Endothelial cell of umbilical vein (primary cell): ENCODE data around the gene ANKRD63. TPM values are rescaled to one million over a fixed set of nuclear protein-coding genes. Genes with fewer than 3 reads are reported as not detected.

ENCODE experiments used
- BruUV-seq: library from RNA; stranded (reverse); fragments of 400-500 nt; replicated peaks from 2 replicates; lab custom pipeline; 2021; lab: Mats Ljungman, UMichigan
- CTCF ChIA-PET: fragments of 300-600, 350-600 bp; sonication (Branson Sonifier 250); formaldehyde crosslinking; loops from one replicate; lab custom pipeline; 2021; ENCODE audit warnings: antibody characterized with exemption, inconsistent platforms; lab: Charles Lee
- POLR2A ChIA-PET: fragments of 300-600, 350-600 bp; sonication (Branson Sonifier 250); formaldehyde crosslinking; loops from one replicate; lab custom pipeline; 2021; ENCODE audit warnings: antibody characterized with exemption, inconsistent platforms; lab: Charles Lee
- DNase-seq: peaks from one replicate; pipeline ENCODE4 v3.0.0-alpha.2; 2011; ENCODE audit warnings: low read depth, low spot score
- FAIRE-seq: peaks from 2 replicates; lab custom pipeline; 2011; peaks lifted over from hg19 to GRCh38; lab: Jason Lieb, UNC
- H2AFZ ChIP-seq: 2 replicates; pipeline ENCODE4 v1.6.0; 2012; ENCODE audit warnings: low read depth, low read length, control low read depth, inconsistent platforms
- H3K27ac ChIP-seq: 2 replicates; pipeline ENCODE4 v1.5.1; 2011; ENCODE audit warnings: low read depth, mild to moderate bottlenecking, control low read depth, low read length, moderate library complexity; ENCODE audit not compliant: insufficient read depth
- H3K27me3 ChIP-seq, 2 experiments: 2 replicates each; pipeline versions ENCODE4 v1.6.0 to v1.6.1; 2011; ENCODE audit warnings: low read length in 2 of 2, mixed read lengths in 1 of 2; ENCODE audit not compliant: control insufficient read depth in 2 of 2, insufficient read depth in 2 of 2
- H3K36me3 ChIP-seq, 2 experiments: 2 replicates in 1 of 2; 3 replicates in 1 of 2; pipeline ENCODE4 v1.5.1; 2011; ENCODE audit warnings: low read length in 2 of 2, mild to moderate bottlenecking in 1 of 2, moderate library complexity in 1 of 2; ENCODE audit not compliant: control insufficient read depth in 2 of 2, insufficient read depth in 2 of 2; ENCODE audit errors: extremely low read depth in 1 of 2
- H3K4me1 ChIP-seq: 3 replicates; pipeline ENCODE4 v1.5.1; 2011; ENCODE audit warnings: mild to moderate bottlenecking, low read length; ENCODE audit not compliant: control insufficient read depth, insufficient read depth; ENCODE audit errors: extremely low read depth
- H3K4me2 ChIP-seq: 2 replicates; pipeline ENCODE4 v1.6.1; 2011; ENCODE audit warnings: low read length, control low read depth, mixed read lengths; ENCODE audit not compliant: insufficient read depth
- H3K4me3 ChIP-seq, 3 experiments: fragments of 200-600 bp in 1 of 3; sonication (generic), shearing (Covaris generic) in 1 of 3; replicated peaks in 1 of 3; 2 replicates each; pipeline ENCODE4 v1.5.1; 2011 to 2016; ENCODE audit warnings: control low read depth in 3 of 3, low read length in 3 of 3, mild to moderate bottlenecking in 2 of 3, inconsistent platforms in 1 of 3, low read depth in 1 of 3, moderate library complexity in 1 of 3; ENCODE audit not compliant: insufficient read depth in 1 of 3
- H3K79me2 ChIP-seq: 2 replicates; pipeline ENCODE4 v1.6.0; 2012; ENCODE audit warnings: low read length, inconsistent platforms; ENCODE audit not compliant: control insufficient read depth, insufficient read depth
- H3K9ac ChIP-seq: replicated peaks from 2 replicates; pipeline ENCODE3; 2011; ENCODE audit warnings: low read length, control low read depth; ENCODE audit not compliant: insufficient read depth; ENCODE audit errors: extremely low read depth
- H3K9me1 ChIP-seq: replicated peaks from 3 replicates; pipeline ENCODE4 v1.6.0; 2011; ENCODE audit warnings: mild to moderate bottlenecking, low read length; ENCODE audit not compliant: control insufficient read depth, insufficient read depth; ENCODE audit errors: extremely low read depth
- H3K9me3 ChIP-seq: replicated peaks from 2 replicates; pipeline ENCODE4 v1.5.1; 2012; ENCODE audit warnings: low read length, inconsistent platforms; ENCODE audit not compliant: control insufficient read depth, insufficient read depth
- H4K20me1 ChIP-seq: replicated peaks from 2 replicates; pipeline ENCODE3; 2011; ENCODE audit warnings: mild to moderate bottlenecking, low read length; ENCODE audit not compliant: control insufficient read depth, insufficient read depth; ENCODE audit errors: extremely low read depth
- CTCF ChIP-seq, 2 donors: IDR thresholded peaks; 1 replicate in 1 of 2; 2 replicates in 1 of 2; pipeline ENCODE4 v1.5.1; 2011; ENCODE audit warnings: low read length in 2 of 2, mild to moderate bottlenecking in 2 of 2, moderate library complexity in 2 of 2, control low read depth in 1 of 2, inconsistent platforms in 1 of 2, low read depth in 1 of 2; ENCODE audit not compliant: insufficient read depth in 1 of 2; ENCODE audit errors: extremely low read depth in 1 of 2
- EZH2 ChIP-seq: IDR thresholded peaks from 2 replicates; pipeline ENCODE4 v1.6.1; 2012; ENCODE audit warnings: borderline replicate concordance, low read depth, mild to moderate bottlenecking, moderate library complexity, low read length, inconsistent platforms; ENCODE audit not compliant: severe bottlenecking
- FOS ChIP-seq: IDR thresholded peaks from 2 replicates; pipeline ENCODE4 v1.6.1; 2011; ENCODE audit warnings: mild to moderate bottlenecking, low read length, moderate library complexity, borderline replicate concordance; ENCODE audit not compliant: insufficient read depth
- GATA2 ChIP-seq: IDR thresholded peaks from 2 replicates; pipeline ENCODE4 v1.7.0; 2011; ENCODE audit warnings: low read depth, mild to moderate bottlenecking, moderate library complexity, mixed read lengths, low read length; ENCODE audit not compliant: insufficient read length, insufficient read depth
- JUN ChIP-seq: IDR thresholded peaks from 2 replicates; pipeline ENCODE4 v1.6.1; 2011; ENCODE audit warnings: borderline replicate concordance, low read depth; ENCODE audit not compliant: insufficient read length, insufficient read depth
- MAX ChIP-seq: IDR thresholded peaks from 2 replicates; pipeline ENCODE4 v1.6.1; 2011; ENCODE audit not compliant: insufficient read depth, insufficient read length
- MYC ChIP-seq: IDR thresholded peaks from one replicate; pipeline ENCODE4 v1.6.1; 2011; ENCODE audit warnings: mild to moderate bottlenecking, low read depth, low read length
- POLR2A ChIP-seq: IDR thresholded peaks from 2 replicates; pipeline ENCODE4 v1.6.1; 2012; ENCODE audit warnings: low read depth, mild to moderate bottlenecking, control low read depth, low read length
- POLR2AphosphoS5 ChIP-seq: IDR thresholded peaks from 2 replicates; pipeline ENCODE4 v1.6.1; 2012; ENCODE audit warnings: low read depth, mild to moderate bottlenecking, control low read depth, low read length, moderate library complexity; ENCODE audit not compliant: insufficient read depth
- dilution Hi-C: fragments of 300-500 bp; cut with MboI; formaldehyde crosslinking; loops from one replicate; pipeline ENCODE4 v1.15.0; 2019; ENCODE audit warnings: low sequenced_read_pairs; ENCODE audit not compliant: extremely low pct_ligation_motif_present
- intact Hi-C: fragments of 100-400 bp; cut with micrococcal nuclease; formaldehyde crosslinking; loops from one replicate; pipeline ENCODE4 v1.10.0; 2022
- polyA plus RNA-seq, 4 experiments: library from polyadenylated mRNA; depleted of rRNA in 3 of 4; stranded (reverse) in 3 of 4; unstranded in 1 of 4; fragments of >200 nt; gene quantifications; 2 replicates each; pipeline versions ENCODE4 v1.2.1 to v1.2.3, GENCODE V29; 2011 to 2012; ENCODE audit warnings: missing spikeins in 1 of 4
- total RNA-seq: library from RNA; stranded (reverse); gene quantifications from 2 replicates; pipeline ENCODE4 v1.2.3, GENCODE V29; 2021

The ANKRD63 gene
- total and polyA plus RNA-seq, 2 donors (not counting 3 experiments of a cell fraction or from before 2014, with no cell fraction given), result not detected

- Histone ChIP-seq H3K4me3 (no peak overlapping the region), H3K27me3 (peaks cover 14 to 25% of the 10 kb centered on the region in 2 experiments), H4K20me1 (no peaks in the 10 kb centered on the region), H3K36me3 (no peaks in the 10 kb centered on the region), H3K4me2 (no peak overlapping the region), H3K9me1 (no peaks in the 10 kb centered on the region), H3K9ac (no peak overlapping the region), H2AFZ (no peak overlapping the region), H3K27ac (no peak overlapping the region), H3K79me2 (no peaks in the 10 kb centered on the region), H3K4me1 (peaks cover 5% of the 10 kb centered on the region), H3K9me3 (no peaks in the 10 kb centered on the region)
- no peak for DNase-seq
- no peak for FAIRE-seq
- intact Hi-C loops (no loop called here), dilution Hi-C loops (no loop called here)
- BruUV-seq, result no TSS peak
- TF ChIP-seq FOS (no peak), JUN (no peak), CTCF (IDR thresholded peaks at IDR 0.05; ENCODE audit: extremely low read depth in 1 of 2, insufficient read depth in 1 of 2, low read depth in 1 of 2, low read length in 2 of 2) (no peak)
- CTCF ChIA-PET, result interaction anchor here (1.2 to 7.5 kb wide), 3 partner anchors 8 to 24 kb away, joined by 6 to 77 read pairs (median 8); no protein-coding TSS in a partner anchor
- POLR2A ChIA-PET, result no interaction called here
Measured at GRCh38 chr15:40287968-40288367, 5.1 kb upstream of the ANKRD63 start.

- FAIRE-seq, result no peak
- no TSS peak for BruUV-seq
- dilution Hi-C loops (no loop called here), intact Hi-C loops (no loop called here)
- Histone ChIP-seq H3K9ac (no peak overlapping the region), H3K79me2 (no peaks in the 10 kb centered on the region), H3K27ac (no peak overlapping the region), H3K4me2 (no peak overlapping the region), H3K4me3 (no peak overlapping the region), H3K4me1 (peaks cover 8% of the 10 kb centered on the region), H3K36me3 (no peaks in the 10 kb centered on the region), H3K9me3 (no peaks in the 10 kb centered on the region), H2AFZ (no peak overlapping the region), H3K9me1 (no peaks in the 10 kb centered on the region), H3K27me3 (peaks cover 18 to 22% of the 10 kb centered on the region in 2 experiments), H4K20me1 (no peaks in the 10 kb centered on the region)
- CTCF ChIA-PET, result interaction anchor here (1.2 to 7.5 kb wide), 3 partner anchors 8 to 24 kb away, joined by 6 to 77 read pairs (median 8); no protein-coding TSS in a partner anchor
- no peak for DNase-seq
- TF ChIP-seq EZH2 (no peak), CTCF (IDR thresholded peaks at IDR 0.05; ENCODE audit: extremely low read depth in 1 of 2, insufficient read depth in 1 of 2, low read depth in 1 of 2, low read length in 2 of 2) (no peak), POLR2A (no peak), FOS (no peak), GATA2 (no peak), POLR2AphosphoS5 (no peak), MAX (no peak), JUN (no peak), MYC (no peak)
- POLR2A ChIA-PET, result no interaction called here
Measured at GRCh38 chr15:40287505-40287904, 4.6 kb upstream of the ANKRD63 start.
